ENCODE measurements around the gene RAB17. TPM values are rescaled to one million over a fixed set of nuclear protein-coding genes. Genes with fewer than 3 reads are reported as not detected.

RAB17 gene
- polyA plus RNA-seq, 3 donors: 10.4 to 14.9 (median 13.1) TPM

DNA sequence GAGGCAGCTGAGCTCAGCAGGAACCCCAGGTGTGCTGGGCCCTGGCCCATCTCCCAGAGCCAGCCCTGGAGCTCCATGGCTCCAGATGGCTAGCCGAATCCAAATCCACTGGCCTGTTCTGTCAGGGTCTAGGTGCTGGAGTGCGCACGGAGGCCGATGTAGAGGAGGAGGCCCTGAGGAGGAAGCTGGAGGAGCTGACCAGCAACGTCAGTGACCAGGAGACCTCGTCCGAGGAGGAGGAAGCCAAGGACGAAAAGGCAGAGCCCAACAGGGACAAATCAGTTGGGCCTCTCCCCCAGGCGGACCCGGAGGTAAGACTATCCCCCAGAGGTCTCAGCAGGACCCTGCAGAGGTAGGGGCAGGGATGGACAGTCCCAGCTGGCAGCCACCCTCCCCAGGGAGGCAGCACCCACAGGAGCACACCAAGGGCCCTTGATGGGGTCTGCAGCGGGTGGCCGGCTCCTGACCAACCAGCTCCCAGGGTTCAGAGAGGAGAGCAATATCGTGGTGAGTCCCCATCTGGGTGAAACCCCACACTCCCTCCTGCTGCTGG lies 50.2 kb downstream of the RAB17 start:
- DNase-seq (ENCODE audit: low read depth in 3 of 3, low spot score in 2 of 3): no peak

DNA sequence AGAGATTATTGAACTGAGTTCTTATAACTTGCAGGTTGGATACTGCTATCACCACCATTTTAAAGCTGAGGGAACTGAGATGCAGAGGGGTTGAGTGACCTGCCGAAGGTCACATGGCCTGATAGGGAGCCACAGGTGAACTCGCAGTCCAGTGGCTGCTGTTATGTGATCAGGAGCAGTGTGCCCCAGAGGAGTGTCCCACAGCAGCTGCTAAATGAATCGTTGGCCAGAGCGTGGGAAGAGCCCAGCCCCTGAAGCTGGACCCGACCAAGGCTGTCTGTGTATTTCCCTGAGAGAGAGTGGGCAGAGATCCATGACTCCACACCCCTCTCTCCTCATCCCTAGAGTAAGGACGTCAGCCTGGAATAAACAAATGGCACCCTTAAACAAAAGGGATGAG lies 50.9 kb downstream of the RAB17 start:
- no peak for DNase-seq (ENCODE audit: low read depth in 3 of 3, low spot score in 2 of 3)

GRCh38 chr2:237538901-237539300 lies 51.6 kb downstream of the RAB17 start:
- DNase-seq (ENCODE audit: low read depth in 3 of 3, low spot score in 2 of 3): no peak

- DNase-seq (ENCODE audit: low read depth in 3 of 3, low spot score in 2 of 3): no peak
These were observed 52.4 kb downstream of the RAB17 start for GRCh38 chr2:237538001-237538720.

GRCh38 chr2:237536617-237537016 lies 53.9 kb downstream of the RAB17 start:
- no peak for DNase-seq (ENCODE audit: low read depth in 3 of 3, low spot score in 2 of 3)

- DNase-seq (ENCODE audit: low read depth in 3 of 3, low spot score in 2 of 3): no peak
These were observed 54.5 kb downstream of the RAB17 start for GRCh38 chr2:237536083-237536415.

GRCh38 chr2:237535385-237536082 lies 55.0 kb downstream of the RAB17 start:
- DNase-seq (ENCODE audit: low read depth in 3 of 3, low spot score in 2 of 3): no peak

DNA sequence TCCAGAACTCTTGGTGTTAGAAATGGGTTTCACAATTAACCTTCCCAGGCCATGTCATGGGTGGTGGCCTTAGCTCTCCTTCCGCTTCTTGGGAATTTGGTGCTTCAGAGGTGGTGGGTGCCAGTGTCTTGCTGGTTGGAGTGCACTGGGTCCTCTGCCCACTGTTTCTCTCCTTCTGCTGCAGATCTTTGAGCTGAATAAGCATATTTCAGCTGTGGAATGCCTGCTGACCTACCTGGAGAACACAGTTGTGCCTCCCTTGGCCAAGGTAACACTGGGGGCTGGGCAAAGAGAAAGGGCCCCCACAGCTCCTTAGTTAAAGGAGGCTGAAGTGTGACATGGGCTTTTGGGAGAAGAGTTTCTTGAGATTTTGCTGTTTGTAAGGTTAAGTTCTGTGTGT lies 56.2 kb downstream of the RAB17 start:
- no peak for DNase-seq (ENCODE audit: low read depth in 3 of 3, low spot score in 2 of 3)

- DNase-seq (ENCODE audit: low read depth in 3 of 3, low spot score in 2 of 3): no peak
These were observed 56.8 kb downstream of the RAB17 start for GRCh38 chr2:237533668-237534161.

- DNase-seq (ENCODE audit: low read depth in 3 of 3, low spot score in 2 of 3): no peak
These were observed 58.4 kb downstream of the RAB17 start for GRCh38 chr2:237532160-237532559.

- no peak for DNase-seq (ENCODE audit: low read depth in 3 of 3, low spot score in 2 of 3)
These were observed 59.8 kb downstream of the RAB17 start for GRCh38 chr2:237530472-237531433.

DNA sequence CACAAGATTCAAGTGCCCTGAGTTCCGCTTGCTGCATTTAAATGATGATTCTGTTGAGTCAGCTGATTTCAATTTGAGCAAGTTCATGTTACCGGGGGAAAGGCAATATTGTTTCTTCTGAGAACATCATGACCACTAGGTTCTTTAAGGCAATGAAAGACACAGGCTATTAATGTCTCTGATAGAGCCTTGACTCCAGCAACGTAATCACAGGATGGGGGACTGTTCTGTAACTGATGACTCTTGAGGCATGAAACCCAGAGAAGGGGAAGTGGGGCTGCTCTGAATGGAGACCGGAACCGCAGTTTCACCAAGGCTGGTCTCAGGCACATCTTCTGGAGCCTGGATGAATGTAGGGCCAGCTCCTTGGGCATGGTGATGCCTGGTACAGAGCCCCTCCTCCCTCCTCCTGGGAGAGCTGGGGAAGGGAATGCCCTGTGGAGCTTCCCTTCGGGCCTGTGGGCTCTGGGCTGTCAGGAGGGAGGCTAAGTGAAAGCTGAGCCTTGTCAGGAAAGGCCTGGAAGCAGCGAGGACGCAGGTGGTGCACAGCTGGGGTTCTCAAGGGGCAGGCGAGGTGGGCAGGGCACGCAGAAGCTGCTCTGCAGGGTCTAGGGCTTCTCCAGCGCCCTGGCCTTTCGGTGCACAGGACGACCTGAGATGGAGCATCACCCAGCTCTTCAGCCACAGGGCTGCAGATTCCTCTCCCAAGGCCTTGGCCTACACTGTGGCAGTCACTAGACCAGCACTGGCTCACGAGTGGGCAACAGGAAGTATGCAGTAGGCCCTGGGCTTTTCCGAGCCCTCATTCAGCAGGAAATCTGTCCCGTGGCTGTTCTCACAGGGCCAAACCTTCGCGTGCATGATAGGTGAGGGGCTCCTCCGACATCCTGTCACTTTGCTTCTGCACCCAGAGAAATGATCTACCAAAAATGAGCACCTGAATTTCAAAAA lies 60.8 kb downstream of the RAB17 start:
- no peak for DNase-seq (ENCODE audit: low read depth in 3 of 3, low spot score in 2 of 3)

GRCh38 chr2:237527766-237528165 lies 62.8 kb downstream of the RAB17 start:
- DNase-seq (ENCODE audit: low read depth in 3 of 3, low spot score in 2 of 3): no peak

DNA sequence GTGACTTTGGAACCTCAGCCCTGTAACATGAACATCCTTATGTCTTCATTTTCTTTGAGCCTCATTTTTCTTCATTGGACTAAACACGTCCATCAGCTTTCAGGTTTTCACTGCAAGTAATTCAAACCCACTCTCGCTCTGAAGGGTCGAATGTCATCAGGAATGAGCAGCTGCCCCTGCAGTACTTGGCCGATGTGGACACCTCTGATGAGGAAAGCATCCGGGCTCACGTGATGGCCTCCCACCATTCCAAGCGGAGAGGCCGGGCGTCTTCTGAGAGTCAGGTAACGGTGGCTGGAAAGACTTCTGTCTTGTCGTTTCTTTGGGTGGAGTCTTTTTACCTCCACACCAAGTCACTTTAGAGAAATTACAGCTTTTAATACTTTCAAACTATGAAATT lies 63.3 kb downstream of the RAB17 start:
- DNase-seq (ENCODE audit: low read depth in 3 of 3, low spot score in 2 of 3): no peak

GRCh38 chr2:237525559-237526157 lies 64.9 kb downstream of the RAB17 start:
- DNase-seq (ENCODE audit: low read depth in 3 of 3, low spot score in 2 of 3): no peak

- no peak for DNase-seq (ENCODE audit: low read depth in 3 of 3, low spot score in 2 of 3)
These were observed 65.9 kb downstream of the RAB17 start for GRCh38 chr2:237524631-237525030.
